ENCODE measurements around the gene PANX2. TPM values are rescaled to one million over a fixed set of nuclear protein-coding genes. Genes with fewer than 3 reads are reported as not detected.

PANX2 gene
- total RNA-seq, 8 experiments from 2014 or later: 0.97 to 4.7 (median 1.9) TPM

- no peak for ATAC-seq (replicated peaks in 6 of 8)
- no peaks in the 10 kb centered on the region for H3K4me1 ChIP-seq (replicated peaks in 1 of 2)
- H3K4me3 ChIP-seq: no peak overlapping the region
- 63 to 100% (median 93%) methylated on average over 1 to 4 of the region's 25 CpGs; no CpG with 5 or more reads in 7 of the 10 experiments for WGBS, 10 experiments
- H3K27ac ChIP-seq: no peak overlapping the region
- in situ Hi-C loops (cut with MboI; ENCODE audit: low pct_unique_long_range_greater_than_20kb in 2 of 9, low sequenced_read_pairs in 9 of 9, unreplicated experiment in 9 of 9): no loop called here
Observed at GRCh38 chr22:50219800-50220602, 49.5 kb downstream of the PANX2 start.

- WGBS, 10 experiments: 93 to 100% (median 97%) methylated on average over 2 to 7 of the region's 45 CpGs; no CpG with 5 or more reads in 7 of the 10 experiments
- ATAC-seq (replicated peaks in 6 of 8): no peak
- Histone ChIP-seq H3K4me1 (replicated peaks in 1 of 2) (no peaks in the 10 kb centered on the region), H3K27ac (no peak overlapping the region), H3K4me3 (no peak overlapping the region)
- in situ Hi-C loops (cut with MboI; ENCODE audit: low pct_unique_long_range_greater_than_20kb in 2 of 9, low sequenced_read_pairs in 9 of 9, unreplicated experiment in 9 of 9): no loop called here
Observed at GRCh38 chr22:50220603-50221409, 50.3 kb downstream of the PANX2 start.

GRCh38 chr22:50221410-50222300, 51.1 kb downstream of the PANX2 start:
- Histone ChIP-seq H3K4me1 (replicated peaks in 1 of 2) (no peaks in the 10 kb centered on the region), H3K27ac (no peak overlapping the region), H3K4me3 (no peak overlapping the region)
- no peak for ATAC-seq (replicated peaks in 6 of 8)
- WGBS, 10 experiments: 40 to 100% (median 94%) methylated on average over 1 to 10 of the region's 19 CpGs; no CpG with 5 or more reads in 6 of the 10 experiments
- in situ Hi-C loops (cut with MboI; ENCODE audit: low pct_unique_long_range_greater_than_20kb in 2 of 9, low sequenced_read_pairs in 9 of 9, unreplicated experiment in 9 of 9): no loop called here

- H3K27ac ChIP-seq: no peak overlapping the region
- no peak overlapping the region for H3K4me3 ChIP-seq
- 60 to 82% (median 60%) methylated on average over 2 of the region's 8 CpGs; no CpG with 5 or more reads in 7 of the 10 experiments for WGBS, 10 experiments
- no peak for ATAC-seq (replicated peaks in 6 of 8)
- in situ Hi-C loops (cut with MboI; ENCODE audit: low pct_unique_long_range_greater_than_20kb in 2 of 9, low sequenced_read_pairs in 9 of 9, unreplicated experiment in 9 of 9): no loop called here
- no peaks in the 10 kb centered on the region for H3K4me1 ChIP-seq (replicated peaks in 1 of 2)
Observed at GRCh38 chr22:50222508-50222907, 52.0 kb downstream of the PANX2 start.

GRCh38 chr22:50224071-50224470, 53.5 kb downstream of the PANX2 start:
- H3K4me1 ChIP-seq (replicated peaks in 1 of 2): no peaks in the 10 kb centered on the region
- in situ Hi-C loops (cut with MboI; ENCODE audit: low pct_unique_long_range_greater_than_20kb in 2 of 9, low sequenced_read_pairs in 9 of 9, unreplicated experiment in 9 of 9): no loop called here
- no peak for ATAC-seq (replicated peaks in 6 of 8)
- WGBS, 10 experiments: 71 to 100% (median 89%) methylated on average over 1 to 11 of the region's 16 CpGs; no CpG with 5 or more reads in 3 of the 10 experiments
- no peak overlapping the region for H3K4me3 ChIP-seq
- no peak overlapping the region for H3K27ac ChIP-seq

GRCh38 chr22:50225200-50225969, 54.9 kb downstream of the PANX2 start:
- in situ Hi-C loops (cut with MboI; ENCODE audit: low pct_unique_long_range_greater_than_20kb in 2 of 9, low sequenced_read_pairs in 9 of 9, unreplicated experiment in 9 of 9): no loop called here
- WGBS, 10 experiments: 80 to 100% (median 95%) methylated on average over 1 to 4 of the region's 24 CpGs; no CpG with 5 or more reads in 5 of the 10 experiments
- ATAC-seq (replicated peaks in 6 of 8): no peak
- H3K4me1 ChIP-seq (replicated peaks in 1 of 2): no peaks in the 10 kb centered on the region
- H3K4me3 ChIP-seq: no peak overlapping the region
- no peak overlapping the region for H3K27ac ChIP-seq

- H3K27ac ChIP-seq: no peak overlapping the region
- peak in 2 of 8 experiments; percentile 12 for ATAC-seq (replicated peaks in 6 of 8)
- no peaks in the 10 kb centered on the region for H3K4me1 ChIP-seq (replicated peaks in 1 of 2)
- no peak overlapping the region for H3K4me3 ChIP-seq
- in situ Hi-C loops (cut with MboI; ENCODE audit: low pct_unique_long_range_greater_than_20kb in 2 of 9, low sequenced_read_pairs in 9 of 9, unreplicated experiment in 9 of 9): no loop called here
- 87 to 100% (median 95%) methylated on average over 1 to 7 of the region's 31 CpGs; no CpG with 5 or more reads in 6 of the 10 experiments for WGBS, 10 experiments
Observed at GRCh38 chr22:50226063-50226874, 55.7 kb downstream of the PANX2 start.

- ATAC-seq (replicated peaks in 6 of 8): no peak
- no CpG with 5 or more reads among the region's 18 CpGs for WGBS, 10 experiments
- in situ Hi-C loops (cut with MboI; ENCODE audit: low pct_unique_long_range_greater_than_20kb in 2 of 9, low sequenced_read_pairs in 9 of 9, unreplicated experiment in 9 of 9): no loop called here
- Histone ChIP-seq H3K4me3 (no peak overlapping the region), H3K4me1 (replicated peaks in 1 of 2) (no peaks in the 10 kb centered on the region), H3K27ac (no peak overlapping the region)
Observed at GRCh38 chr22:50226875-50227165, 56.3 kb downstream of the PANX2 start.

- ATAC-seq (replicated peaks in 6 of 8): peak in 2 of 8 experiments; percentile 10 to 15
- Histone ChIP-seq H3K4me1 (replicated peaks in 1 of 2) (no peaks in the 10 kb centered on the region), H3K27ac (no peak overlapping the region), H3K4me3 (no peak overlapping the region)
- in situ Hi-C loops (cut with MboI; ENCODE audit: low pct_unique_long_range_greater_than_20kb in 2 of 9, low sequenced_read_pairs in 9 of 9, unreplicated experiment in 9 of 9): no loop called here
- WGBS, 10 experiments: 93 to 100% (median 100%) methylated on average over 1 to 5 of the region's 25 CpGs; no CpG with 5 or more reads in 4 of the 10 experiments
Observed at GRCh38 chr22:50227579-50228215, 57.2 kb downstream of the PANX2 start.

- no peak for ATAC-seq (replicated peaks in 6 of 8)
- Histone ChIP-seq H3K4me1 (replicated peaks in 1 of 2) (no peaks in the 10 kb centered on the region), H3K27ac (no peak overlapping the region), H3K4me3 (no peak overlapping the region)
- 80 to 100% methylated on average over 1 to 4 of the region's 9 CpGs; no CpG with 5 or more reads in 8 of the 10 experiments for WGBS, 10 experiments
- in situ Hi-C loops (cut with MboI; ENCODE audit: low pct_unique_long_range_greater_than_20kb in 2 of 9, low sequenced_read_pairs in 9 of 9, unreplicated experiment in 9 of 9): no loop called here
Observed at GRCh38 chr22:50228366-50228765, 57.8 kb downstream of the PANX2 start.

GRCh38 chr22:50229370-50229769, 58.8 kb downstream of the PANX2 start:
- in situ Hi-C loops (cut with MboI; ENCODE audit: low pct_unique_long_range_greater_than_20kb in 2 of 9, low sequenced_read_pairs in 9 of 9, unreplicated experiment in 9 of 9): no loop called here
- 85 to 100% (median 99%) methylated on average over 1 to 10 of the region's 16 CpGs; no CpG with 5 or more reads in 4 of the 10 experiments for WGBS, 10 experiments
- ATAC-seq (replicated peaks in 6 of 8): no peak

More at GRCh38 chr22:50229370-50229769, 58.8 kb downstream of the PANX2 start:
- no peak overlapping the region for H3K27ac ChIP-seq
- no peak overlapping the region for H3K4me3 ChIP-seq
- no peaks in the 10 kb centered on the region for H3K4me1 ChIP-seq (replicated peaks in 1 of 2)

Data from motor neuron (in vitro differentiated cells).